ENCODE data around the gene RAB6B.

- TF ChIP-seq EZH2 (IDR thresholded peaks at IDR 0.05; ENCODE audit: borderline replicate concordance, low read depth, low read length, poor library complexity, severe bottlenecking) (no peak), CTCF (conservative IDR thresholded peaks at IDR 0.05; ENCODE audit: low read depth, low read length) (no peak)
Measured at GRCh38 chr3:133874761-133875438, 20.8 kb downstream of the RAB6B start.
